NCI-H2081 (cell line): ENCODE data around the gene XYLT1.

ENCODE experiments used
- DNase-seq, 2 experiments: peaks; one replicate each; lab custom pipeline; 2025; lab: John Stamatoyannopoulos, UW

The XYLT1 gene

DNA sequence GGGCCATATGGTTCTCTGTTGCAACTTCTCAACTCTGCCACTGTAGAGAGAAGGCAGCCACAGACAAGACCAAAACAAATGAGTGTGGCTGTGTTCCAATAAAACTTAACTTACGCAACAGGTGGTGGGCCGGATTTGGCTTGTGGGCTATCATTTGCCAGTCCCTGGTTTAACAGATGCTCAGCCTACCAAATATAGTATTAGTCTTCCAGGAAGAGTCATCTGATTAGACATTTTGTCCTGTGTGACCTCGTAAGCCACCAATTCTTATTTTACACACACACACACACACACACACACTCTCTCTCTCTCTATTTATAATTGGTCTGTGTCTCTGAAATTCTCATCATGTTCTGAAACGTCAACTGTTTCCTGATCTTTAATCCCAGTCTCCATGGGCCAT is 245.9 kb downstream of the XYLT1 start:
- no peak for DNase-seq

DNA sequence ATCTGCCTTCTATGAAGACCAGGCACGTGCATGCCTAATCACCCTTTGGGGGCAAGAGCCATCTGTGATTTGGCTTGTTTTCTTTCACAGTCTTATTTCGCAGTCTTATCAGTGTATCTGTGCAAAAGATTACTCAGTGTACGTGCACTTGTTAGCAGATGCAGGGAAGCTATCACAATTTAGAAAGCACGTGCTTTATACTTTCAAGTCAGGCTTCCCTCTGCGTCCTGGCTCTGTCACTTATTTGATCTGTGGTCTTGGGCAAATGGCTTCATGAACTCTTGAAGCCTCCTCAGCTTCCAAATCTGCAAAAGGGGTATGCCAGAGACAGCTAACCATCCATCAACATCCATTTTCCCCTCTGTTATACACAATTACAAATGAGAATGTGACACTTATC is 246.4 kb downstream of the XYLT1 start:
- DNase-seq = no peak

- no peak for DNase-seq
Measured at GRCh38 chr16:17223576-17223975, 247.2 kb downstream of the XYLT1 start.

DNA sequence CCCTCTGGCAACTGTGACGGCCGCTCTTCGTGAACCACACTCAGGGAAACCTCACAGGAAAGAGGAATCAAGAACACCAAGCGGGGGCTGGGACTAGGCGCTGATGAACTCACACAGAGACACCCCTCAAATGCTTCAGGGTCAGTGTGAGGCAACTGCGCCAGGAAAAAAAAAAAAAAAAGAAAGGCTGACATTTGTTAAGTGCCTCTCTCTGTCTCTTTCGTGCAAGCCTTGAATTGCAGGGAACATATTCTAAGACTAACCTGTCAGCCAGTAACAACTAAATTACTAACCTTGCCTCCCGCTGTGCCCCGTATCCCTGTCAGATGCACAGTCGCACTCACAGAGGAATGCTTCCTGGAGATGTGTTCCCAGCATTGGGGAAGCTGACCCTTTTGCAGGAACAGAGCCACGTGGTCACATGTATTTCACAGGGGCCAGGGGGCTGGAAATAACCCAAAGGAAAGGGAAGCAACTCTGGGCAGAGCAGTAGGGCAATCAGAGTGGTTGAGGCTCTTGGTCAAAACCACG is 247.8 kb downstream of the XYLT1 start:
- DNase-seq = no peak

- no peak for DNase-seq
Measured at GRCh38 chr16:17219991-17220390, 250.8 kb downstream of the XYLT1 start.

- DNase-seq = no peak
Measured at GRCh38 chr16:17215936-17216335, 254.8 kb downstream of the XYLT1 start.

- no peak for DNase-seq
Measured at GRCh38 chr16:17215306-17215705, 255.5 kb downstream of the XYLT1 start.

DNA sequence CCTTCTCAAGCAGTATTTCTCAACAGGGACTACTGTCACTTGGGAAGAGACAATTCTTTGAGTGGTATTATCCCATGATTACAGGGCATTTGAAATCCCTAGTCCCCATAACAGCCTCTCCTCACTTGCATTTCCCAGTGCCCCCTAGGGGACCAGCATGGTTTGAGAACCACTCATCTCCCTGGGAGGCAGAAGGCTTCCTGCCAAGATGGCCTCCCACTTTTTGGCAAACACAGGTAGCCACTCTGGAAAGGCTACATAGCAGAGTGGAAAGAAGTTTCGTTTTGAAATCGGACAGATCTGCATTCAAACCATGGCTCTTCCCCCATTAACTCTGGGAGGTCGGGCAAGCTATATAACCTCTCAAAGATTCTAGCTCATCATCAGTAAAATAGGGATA is 256.8 kb downstream of the XYLT1 start:
- DNase-seq = no peak

- no peak for DNase-seq
Measured at GRCh38 chr16:17213025-17213424, 257.7 kb downstream of the XYLT1 start.

- DNase-seq = no peak
Measured at GRCh38 chr16:17212606-17213005, 258.2 kb downstream of the XYLT1 start.

DNA sequence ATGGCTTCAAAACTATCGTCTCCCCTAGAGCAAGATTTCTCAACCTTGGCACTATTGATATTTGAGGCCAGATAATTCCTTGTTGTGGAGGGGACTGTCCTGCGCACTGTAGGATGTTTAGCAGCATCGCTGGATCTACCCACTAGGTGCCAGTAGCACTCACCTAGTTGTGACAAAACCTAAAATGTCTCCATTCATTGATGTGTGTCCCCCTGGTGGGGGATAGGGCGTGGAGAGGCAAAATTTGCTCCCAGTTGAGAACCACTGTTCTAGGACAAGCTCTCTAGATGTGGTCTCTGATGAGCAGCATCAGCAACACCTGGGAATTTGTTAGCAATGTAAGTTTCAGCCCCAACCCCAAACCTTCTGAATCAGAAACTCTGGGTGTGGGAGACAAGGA is 259.0 kb downstream of the XYLT1 start:
- no peak for DNase-seq

DNA sequence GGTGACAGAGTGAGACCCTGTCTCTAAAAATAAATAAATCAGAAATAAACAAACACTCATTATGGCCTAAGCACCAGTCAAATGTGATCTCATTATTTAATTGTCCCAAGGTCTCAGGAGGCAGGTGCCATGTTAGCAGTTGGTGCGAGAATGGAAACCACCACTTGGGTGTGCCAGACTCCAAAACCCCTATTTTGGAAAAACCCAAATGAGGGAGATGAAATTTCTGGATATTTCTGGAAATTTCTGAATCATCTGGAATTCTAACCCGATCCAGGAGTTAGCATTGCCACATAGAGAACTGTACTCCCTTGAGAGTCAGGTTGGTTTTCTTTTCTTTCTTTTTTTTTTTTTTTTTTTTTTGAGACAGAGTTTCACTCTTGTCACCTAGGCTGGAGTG is 264.0 kb downstream of the XYLT1 start:
- no peak for DNase-seq

- DNase-seq = no peak
Measured at GRCh38 chr16:17205279-17206211, 265.2 kb downstream of the XYLT1 start.

- DNase-seq = no peak
Measured at GRCh38 chr16:17204644-17205043, 266.1 kb downstream of the XYLT1 start.

DNA sequence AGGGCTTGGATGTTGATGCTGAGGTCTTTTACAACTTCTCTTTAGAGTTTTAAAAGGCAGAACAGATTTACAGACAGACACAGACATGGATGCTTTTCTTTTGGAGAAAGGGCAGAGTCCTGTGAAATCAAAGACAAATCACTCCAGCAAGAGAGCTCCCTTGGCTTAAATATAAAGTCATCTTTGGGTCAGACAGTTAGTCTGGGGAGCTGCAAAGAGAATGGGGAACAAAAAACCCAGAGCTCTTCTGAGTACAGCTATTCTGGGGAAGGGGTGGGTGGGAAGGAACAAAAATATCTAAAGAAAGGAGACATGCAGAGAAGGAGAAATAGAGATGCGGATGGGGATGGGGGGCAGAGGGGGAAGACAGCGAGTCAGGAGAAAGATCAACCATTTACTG is 266.6 kb downstream of the XYLT1 start:
- no peak for DNase-seq

- no peak for DNase-seq
Measured at GRCh38 chr16:17203424-17203823, 267.3 kb downstream of the XYLT1 start.

DNA sequence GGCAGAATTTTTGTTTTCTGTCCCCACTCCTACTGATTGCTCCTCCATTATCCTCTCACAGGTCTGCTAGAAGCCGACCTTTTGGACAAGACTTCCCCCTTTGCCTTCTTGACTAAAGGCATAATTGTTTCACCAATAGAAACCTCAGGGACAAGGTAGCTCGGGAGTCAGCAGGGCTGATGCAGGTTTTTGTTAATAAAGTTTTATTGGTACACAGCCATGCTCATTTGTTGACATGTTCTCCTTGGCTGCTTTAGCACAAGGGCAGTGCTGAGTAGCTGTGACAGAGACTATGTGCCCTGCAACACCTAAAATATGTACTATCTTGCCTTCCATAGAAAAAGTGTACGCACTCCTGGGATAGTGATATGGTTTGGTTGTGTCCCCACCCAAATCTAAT is 271.6 kb downstream of the XYLT1 start:
- no peak for DNase-seq

DNA sequence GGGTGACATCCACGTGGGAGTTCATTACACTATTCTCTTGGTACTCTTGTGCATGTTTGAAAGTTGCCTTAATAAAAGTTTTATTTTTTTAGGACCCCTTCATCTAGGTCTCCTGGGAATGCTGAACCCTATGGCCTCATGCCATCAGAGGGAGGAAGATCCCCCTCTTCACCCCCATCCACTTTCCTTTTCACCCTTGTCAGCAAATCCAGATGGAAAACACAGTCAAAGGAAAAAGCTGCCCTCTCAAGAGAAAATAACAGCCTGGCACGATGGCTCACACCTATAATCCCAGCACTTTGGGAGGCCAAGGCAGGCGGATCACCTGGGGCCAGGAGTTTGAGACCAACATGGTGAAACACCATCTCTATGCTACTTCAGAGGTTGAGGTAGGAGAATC is 274.2 kb downstream of the XYLT1 start:
- no peak for DNase-seq

GRCh38 chr16:17194190-17194780 is 276.5 kb downstream of the XYLT1 start:
- no peak for DNase-seq

- no peak for DNase-seq
Measured at GRCh38 chr16:17193566-17194100, 277.1 kb downstream of the XYLT1 start.

- DNase-seq = no peak
Measured at GRCh38 chr16:17184026-17184425, 286.7 kb downstream of the XYLT1 start.

GRCh38 chr16:17177959-17178905 is 292.5 kb downstream of the XYLT1 start:
- no peak for DNase-seq
